CD4-positive, alpha-beta T cell (primary cell): ENCODE data around the gene SMIM1. TPM values are rescaled to one million over a fixed set of nuclear protein-coding genes. Genes with fewer than 3 reads are reported as not detected.

ENCODE experiments used
- ATAC-seq: fragments of 200-7000 bp; cut with Tn5 transposase; one replicate; pipeline ENCODE4 v1.10.0; 2022; ENCODE audit warnings: mild to moderate bottlenecking; ENCODE audit not compliant: poor library complexity
- CTCF ChIA-PET: fragments of 350-600 bp; sonication (Branson Sonifier 250); formaldehyde crosslinking; loops from one replicate; lab custom pipeline; 2021; ENCODE audit warnings: antibody characterized with exemption, inconsistent platforms; lab: Charles Lee
- POLR2A ChIA-PET: fragments of 350-600 bp; sonication (Branson Sonifier 250); formaldehyde crosslinking; loops from one replicate; lab custom pipeline; 2021; ENCODE audit warnings: antibody characterized with exemption, inconsistent platforms; lab: Charles Lee
- DNase-seq, 14 experiments: peaks; one replicate each; pipeline ENCODE4 v3.0.0-alpha.2; 2013 to 2020; ENCODE audit warnings: mixed read lengths in 2 of 14
- H3K27ac ChIP-seq, 2 donors: one replicate each; pipeline versions ENCODE4 v1.5.1 to v1.7.0; 2013; ENCODE audit warnings: low read length in 2 of 2, low read depth in 1 of 2, mild to moderate bottlenecking in 1 of 2
- H3K27me3 ChIP-seq, 2 experiments: 1 replicate in 1 of 2; 2 replicates in 1 of 2; pipeline versions ENCODE4 v1.6.1 to v1.7.0; 2013; ENCODE audit warnings: low read length in 2 of 2, control low read depth in 1 of 2, mild to moderate bottlenecking in 1 of 2, moderate library complexity in 1 of 2; ENCODE audit not compliant: insufficient read depth in 2 of 2, control insufficient read depth in 1 of 2
- H3K36me3 ChIP-seq: one replicate; pipeline ENCODE4 v1.6.1; 2013; ENCODE audit warnings: low read length, control low read depth; ENCODE audit not compliant: insufficient read depth
- H3K4me1 ChIP-seq: one replicate; pipeline ENCODE4 v1.6.1; 2013; ENCODE audit warnings: low read length, control low read depth; ENCODE audit not compliant: insufficient read depth
- H3K4me3 ChIP-seq: one replicate; pipeline ENCODE4 v1.5.1; 2013; ENCODE audit warnings: mild to moderate bottlenecking, low read length, moderate library complexity
- H3K9me3 ChIP-seq, 2 experiments: 1 replicate in 1 of 2; 2 replicates in 1 of 2; pipeline versions ENCODE4 v1.6.1 to v1.7.0; 2013; ENCODE audit warnings: low read length in 2 of 2, mild to moderate bottlenecking in 2 of 2, control low read depth in 1 of 2, moderate library complexity in 1 of 2; ENCODE audit not compliant: control insufficient read depth in 1 of 2, insufficient read depth in 1 of 2
- H3K27ac Mint-ChIP-seq: one replicate; pipeline ENCODE4 v1.8.0; 2020; ENCODE audit warnings: mixed read lengths
- H3K27me3 Mint-ChIP-seq: one replicate; pipeline ENCODE4 v1.8.0; 2021; ENCODE audit warnings: mixed read lengths
- H3K36me3 Mint-ChIP-seq: one replicate; pipeline ENCODE4 v1.8.0; 2021; ENCODE audit warnings: low read depth, mixed read lengths
- H3K4me1 Mint-ChIP-seq: one replicate; pipeline ENCODE4 v1.8.0; 2021; ENCODE audit warnings: low read depth, mixed read lengths
- H3K4me3 Mint-ChIP-seq: one replicate; pipeline ENCODE4 v1.8.0; 2020; ENCODE audit warnings: mild to moderate bottlenecking, mixed read lengths
- H3K9me3 Mint-ChIP-seq: one replicate; pipeline ENCODE4 v1.8.0; 2020; ENCODE audit warnings: mixed read lengths
- intact Hi-C, 2 experiments: fragments of 100-400 bp; cut with DNase I in 1 of 2; cut with micrococcal nuclease in 1 of 2; formaldehyde crosslinking; loops; one replicate each; pipeline versions ENCODE4 v1.15.1 to v1.9.0; 2023 to 2025; cut with DNase I, micrococcal nuclease
- total RNA-seq, 174 experiments: library from RNA in 2 of 174; stranded (reverse) in 2 of 174; gene quantifications; one replicate each; pipeline ENCODE4 v1.2.3 and lab custom pipeline; 2021 to 2026
- TF ChIP-seq, protein P1 (sequence below): fragments of 200-600 bp; IDR thresholded peaks from one replicate; pipeline ENCODE4 v1.8.0; 2022; ENCODE audit warnings: antibody characterized with exemption, mild to moderate bottlenecking

The SMIM1 gene
- total RNA-seq, 2 experiments from 2014 or later, result 1.8 to 2.6 TPM

DNA sequence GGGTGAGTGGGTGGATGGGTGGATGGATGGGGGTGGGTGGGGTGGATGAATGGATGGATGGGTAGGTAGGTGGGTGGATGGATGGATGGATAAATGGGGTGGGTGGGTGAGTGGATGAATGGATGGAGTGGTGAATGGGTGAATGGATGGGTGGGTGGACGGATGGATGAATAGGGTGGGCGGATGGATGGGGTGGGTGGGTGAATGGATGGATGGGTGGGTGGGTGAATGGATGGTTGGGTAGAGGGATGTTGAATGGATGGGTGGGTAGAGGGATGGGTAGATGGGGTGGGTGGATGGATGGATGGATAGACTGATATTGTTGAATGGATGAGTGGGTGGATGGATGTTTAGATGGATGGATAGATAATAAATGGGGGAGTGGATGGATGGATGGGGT lies 47.2 kb upstream of the SMIM1 start:
- Mint-ChIP-seq H3K27ac (no peak overlapping the region), H3K27me3 (peaks cover 16% of the 10 kb centered on the region), H3K9me3 (no peaks in the 10 kb centered on the region), H3K4me1 (peaks cover 8% of the 10 kb centered on the region), H3K4me3 (no peak overlapping the region), H3K36me3 (no peaks in the 10 kb centered on the region)
- H3K4me1 ChIP-seq, result peaks cover 7% of the 10 kb centered on the region
- no peaks in the 10 kb centered on the region for H3K36me3 ChIP-seq
- ATAC-seq, result no peak
- no peak overlapping the region for H3K27ac ChIP-seq
- ChIA-PET CTCF (interaction anchor here (1.5 kb wide), 1 partner anchor 272 kb away, joined by 13 read pairs; no protein-coding TSS in a partner anchor), POLR2A (no interaction called here)
- intact Hi-C loops, result loop anchor here (2.0 kb wide), 1 partner anchor 235 kb away; no protein-coding TSS in a partner anchor
- H3K4me3 ChIP-seq, result no peak overlapping the region
- TF ChIP-seq, protein P1, sequence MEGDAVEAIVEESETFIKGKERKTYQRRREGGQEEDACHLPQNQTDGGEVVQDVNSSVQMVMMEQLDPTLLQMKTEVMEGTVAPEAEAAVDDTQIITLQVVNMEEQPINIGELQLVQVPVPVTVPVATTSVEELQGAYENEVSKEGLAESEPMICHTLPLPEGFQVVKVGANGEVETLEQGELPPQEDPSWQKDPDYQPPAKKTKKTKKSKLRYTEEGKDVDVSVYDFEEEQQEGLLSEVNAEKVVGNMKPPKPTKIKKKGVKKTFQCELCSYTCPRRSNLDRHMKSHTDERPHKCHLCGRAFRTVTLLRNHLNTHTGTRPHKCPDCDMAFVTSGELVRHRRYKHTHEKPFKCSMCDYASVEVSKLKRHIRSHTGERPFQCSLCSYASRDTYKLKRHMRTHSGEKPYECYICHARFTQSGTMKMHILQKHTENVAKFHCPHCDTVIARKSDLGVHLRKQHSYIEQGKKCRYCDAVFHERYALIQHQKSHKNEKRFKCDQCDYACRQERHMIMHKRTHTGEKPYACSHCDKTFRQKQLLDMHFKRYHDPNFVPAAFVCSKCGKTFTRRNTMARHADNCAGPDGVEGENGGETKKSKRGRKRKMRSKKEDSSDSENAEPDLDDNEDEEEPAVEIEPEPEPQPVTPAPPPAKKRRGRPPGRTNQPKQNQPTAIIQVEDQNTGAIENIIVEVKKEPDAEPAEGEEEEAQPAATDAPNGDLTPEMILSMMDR, result no peak
- no peak for DNase-seq
- H3K9me3 ChIP-seq, result no peaks in the 10 kb centered on the region
- H3K27me3 ChIP-seq, result no peaks in the 10 kb centered on the region

DNA sequence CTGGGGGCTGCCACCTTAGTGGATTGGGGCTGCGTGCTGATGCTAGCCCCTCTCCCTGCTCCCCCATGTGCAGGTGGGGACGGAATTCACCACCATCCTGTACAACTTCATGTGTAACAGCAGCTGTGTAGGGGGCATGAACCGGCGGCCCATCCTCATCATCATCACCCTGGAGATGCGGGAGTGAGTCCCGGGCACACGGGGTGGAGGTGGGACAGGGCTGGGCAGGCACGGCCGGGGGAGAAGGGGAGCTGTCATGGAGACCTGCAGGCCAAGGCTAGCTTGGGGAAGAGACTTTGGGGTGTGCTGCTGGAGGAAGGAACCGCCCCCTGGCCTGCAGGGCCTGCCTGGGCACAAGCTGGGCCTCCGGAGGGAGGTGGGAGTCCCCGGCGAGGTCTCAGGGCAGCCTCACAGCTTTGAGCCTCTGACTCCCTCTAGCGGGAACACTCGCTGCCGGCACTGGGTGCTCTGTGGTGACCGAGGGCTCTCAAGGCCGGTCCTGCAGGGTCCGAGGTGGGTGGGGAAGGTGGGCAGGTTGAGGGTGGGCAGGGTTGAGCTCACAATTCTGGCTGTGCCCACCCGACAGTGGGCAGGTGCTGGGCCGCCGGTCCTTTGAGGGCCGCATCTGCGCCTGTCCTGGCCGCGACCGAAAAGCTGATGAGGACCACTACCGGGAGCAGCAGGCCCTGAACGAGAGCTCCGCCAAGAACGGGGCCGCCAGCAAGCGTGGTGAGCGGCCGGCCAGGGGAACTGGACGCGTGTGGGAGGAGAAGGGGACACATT lies 45.3 kb upstream of the SMIM1 start:
- peak in 1 of 14 experiments; percentile 16 for DNase-seq
- H3K4me3 ChIP-seq, result no peak overlapping the region
- no peak overlapping the region for H3K4me3 Mint-ChIP-seq
- H3K27ac Mint-ChIP-seq, result no peak overlapping the region
- intact Hi-C loops, result no loop called here
- H3K4me1 Mint-ChIP-seq, result peaks cover 5% of the 10 kb centered on the region
- no peak overlapping the region for H3K27ac ChIP-seq
- no peak for ATAC-seq
- ChIA-PET POLR2A (no interaction called here), CTCF (no interaction called here)
- peaks cover 2% of the 10 kb centered on the region for H3K4me1 ChIP-seq
- TF ChIP-seq, protein P1, result no peak
- H3K9me3 Mint-ChIP-seq, result no peaks in the 10 kb centered on the region
- no peaks in the 10 kb centered on the region for H3K27me3 ChIP-seq
- H3K36me3 ChIP-seq, result no peaks in the 10 kb centered on the region
- no peaks in the 10 kb centered on the region for H3K36me3 Mint-ChIP-seq
- no peaks in the 10 kb centered on the region for H3K9me3 ChIP-seq
- H3K27me3 Mint-ChIP-seq, result peaks cover 16% of the 10 kb centered on the region

DNA sequence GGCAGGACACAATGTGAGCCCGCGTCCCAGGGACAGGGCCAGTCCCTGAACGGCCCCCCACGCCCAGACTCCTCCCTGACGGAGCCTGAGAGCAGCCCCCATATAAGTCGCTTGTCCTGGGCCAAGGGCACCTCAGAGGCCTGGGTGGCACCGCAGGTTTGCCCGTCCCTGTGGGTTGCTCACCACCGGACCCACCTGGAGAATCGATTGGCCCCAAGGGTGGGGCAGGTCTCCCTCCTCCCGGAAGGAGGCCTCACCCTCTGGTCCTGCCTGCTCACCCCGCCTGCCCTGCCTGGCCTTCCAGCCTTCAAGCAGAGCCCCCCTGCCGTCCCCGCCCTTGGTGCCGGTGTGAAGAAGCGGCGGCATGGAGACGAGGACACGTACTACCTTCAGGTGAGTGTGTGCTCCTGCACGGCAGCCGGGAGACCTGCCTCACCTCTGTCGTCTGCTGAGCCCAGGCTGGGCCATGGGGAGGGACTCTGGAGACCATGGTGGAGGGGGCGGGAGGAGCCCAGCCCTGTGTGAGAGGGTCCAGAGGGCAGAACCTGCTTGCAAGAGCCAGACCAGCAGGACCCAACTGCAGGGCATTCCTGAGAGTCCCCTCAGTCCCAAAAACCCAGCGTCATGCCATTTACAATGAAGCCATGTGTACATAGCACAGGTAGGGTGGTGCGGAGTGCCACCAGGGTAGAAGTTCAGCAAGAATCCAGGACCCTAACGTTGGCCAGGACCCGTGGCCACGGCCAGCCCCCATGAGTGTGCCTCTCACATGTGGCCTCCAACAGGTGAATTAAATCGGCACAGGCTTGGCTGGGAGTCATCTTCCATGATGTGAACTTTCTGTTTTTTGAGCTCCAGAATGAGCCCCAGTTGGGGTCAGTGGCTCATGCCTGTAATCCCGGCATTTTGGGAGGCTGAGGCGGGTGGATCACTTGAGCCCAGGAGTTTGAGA lies 44.4 kb upstream of the SMIM1 start:
- no peaks in the 10 kb centered on the region for H3K36me3 Mint-ChIP-seq
- intact Hi-C loops, result no loop called here
- Histone ChIP-seq H3K9me3 (peaks cover 0 to 4% of the 10 kb centered on the region in 2 experiments), H3K4me3 (no peak overlapping the region), H3K27me3 (no peaks in the 10 kb centered on the region), H3K4me1 (peaks cover 2% of the 10 kb centered on the region), H3K36me3 (no peaks in the 10 kb centered on the region), H3K27ac (no peak overlapping the region)
- peaks cover 5% of the 10 kb centered on the region for H3K4me1 Mint-ChIP-seq
- H3K27me3 Mint-ChIP-seq, result peaks cover 16% of the 10 kb centered on the region
- H3K27ac Mint-ChIP-seq, result no peak overlapping the region
- no peak overlapping the region for H3K4me3 Mint-ChIP-seq
- no peak for DNase-seq
- TF ChIP-seq, protein P1, result no peak
- no peaks in the 10 kb centered on the region for H3K9me3 Mint-ChIP-seq
- ChIA-PET CTCF (no interaction called here), POLR2A (no interaction called here)
- ATAC-seq, result no peak
